ENCODE results near the gene VPS37B.
"Not testable (repeated sequence)": the region's sequence is repeated elsewhere in the genome, so short reads cannot be mapped to it uniquely, and the experiment has no call there.

VPS37B gene

DNA sequence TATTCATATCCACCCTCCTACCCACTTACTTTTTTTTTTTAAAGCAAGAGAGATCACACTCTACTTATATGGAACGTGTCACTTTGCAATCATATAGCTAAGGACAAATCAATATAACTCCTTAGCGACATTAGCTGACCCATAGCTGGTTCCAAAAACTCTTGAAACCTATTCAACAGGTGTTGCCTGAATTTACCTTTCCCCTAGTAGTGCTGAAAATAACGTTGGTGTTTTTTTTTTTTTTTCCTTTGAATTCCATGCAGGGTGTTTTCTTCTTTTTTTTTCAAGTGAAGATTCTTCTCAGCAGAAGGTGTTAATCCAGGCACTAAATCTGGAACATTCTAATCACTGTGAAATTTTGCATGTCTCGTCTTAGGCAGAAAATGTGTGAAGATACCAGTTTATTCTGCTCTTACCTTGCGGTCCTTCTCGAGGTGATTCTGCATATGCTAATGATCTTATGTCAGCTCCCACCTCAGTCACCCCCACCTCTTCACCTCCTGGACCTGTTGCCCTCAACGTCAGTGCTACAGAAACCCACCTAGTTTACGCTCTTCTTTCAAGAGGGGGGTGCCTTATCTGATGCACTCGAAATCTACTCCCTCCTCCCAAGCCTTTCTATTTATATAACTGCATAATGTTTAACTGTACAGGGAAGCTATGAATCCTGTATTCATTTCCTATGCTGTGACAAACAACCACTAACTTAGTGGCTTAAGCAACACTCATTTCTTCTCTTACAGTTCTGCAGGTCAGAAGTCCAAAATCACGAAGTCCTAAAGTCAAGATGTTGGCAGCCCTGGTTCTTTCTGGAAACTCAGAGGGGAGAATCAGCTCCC is 7.1 kb upstream of the VPS37B start:
- no peak overlapping the region for H3K27ac ChIP-seq (ENCODE audit: low read length)
- no peak overlapping the region for H3K9ac ChIP-seq (ENCODE audit: low read length)
- no peaks in the 10 kb centered on the region for H3K36me3 ChIP-seq (ENCODE audit: control insufficient read depth, low read depth, low read length)

GRCh38 chr12:122899887-122900286 is 4.0 kb upstream of the VPS37B start:
- Histone ChIP-seq H3K9me3 (ENCODE audit: control insufficient read depth, low read depth, low read length) (no peaks in the 10 kb centered on the region), H3K36me3 (ENCODE audit: control insufficient read depth, low read depth, low read length) (no peaks in the 10 kb centered on the region), H3K4me1 (ENCODE audit: control insufficient read depth, low read depth, low read length) (peaks cover 5% of the 10 kb centered on the region), H3K4me3 (ENCODE audit: low read length) (no peak overlapping the region), H3K27me3 (ENCODE audit: control insufficient read depth, insufficient read depth, low read length) (peaks cover 26% of the 10 kb centered on the region), H3K9ac (ENCODE audit: low read length) (no peak overlapping the region), H3K27ac (ENCODE audit: low read length) (no peak overlapping the region)

More for the DNA sequence above, 7.1 kb upstream of the VPS37B start:
- peaks cover 5% of the 10 kb centered on the region for H3K4me1 ChIP-seq (ENCODE audit: control insufficient read depth, low read depth, low read length)
- H3K27me3 ChIP-seq (ENCODE audit: control insufficient read depth, insufficient read depth, low read length): no peaks in the 10 kb centered on the region
- H3K4me3 ChIP-seq (ENCODE audit: low read length): no peak overlapping the region
- H3K9me3 ChIP-seq (ENCODE audit: control insufficient read depth, low read depth, low read length): no peaks in the 10 kb centered on the region

DNA sequence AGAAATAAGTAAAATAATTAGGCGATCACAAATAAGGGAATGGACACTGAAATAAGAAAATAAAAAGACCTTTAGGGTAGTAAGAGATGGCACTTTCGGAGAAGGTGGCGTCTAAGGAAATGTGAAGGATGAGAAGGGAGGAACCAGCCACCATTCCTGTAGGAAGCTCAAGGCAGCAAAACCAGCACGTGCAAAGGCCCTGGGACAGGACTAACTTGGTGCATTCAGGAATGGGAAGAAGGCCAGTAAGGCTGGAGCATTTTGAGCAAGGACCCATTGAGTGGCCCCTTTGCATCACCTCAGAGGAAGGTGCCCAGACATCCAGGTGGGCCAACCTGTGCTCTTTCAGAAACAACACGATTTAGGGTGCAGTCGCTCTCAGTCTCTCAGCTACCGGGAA is 738 bp upstream of the VPS37B start:
- H3K27me3 ChIP-seq (ENCODE audit: control insufficient read depth, insufficient read depth, low read length): peaks cover 40% of the 10 kb centered on the region
- no peaks in the 10 kb centered on the region for H3K36me3 ChIP-seq (ENCODE audit: control insufficient read depth, low read depth, low read length)
- H3K4me3 ChIP-seq (ENCODE audit: low read length): no peak overlapping the region
- H3K27ac ChIP-seq (ENCODE audit: low read length): no peak overlapping the region
- H3K4me1 ChIP-seq (ENCODE audit: control insufficient read depth, low read depth, low read length): peaks cover 9% of the 10 kb centered on the region
- H3K9me3 ChIP-seq (ENCODE audit: control insufficient read depth, low read depth, low read length): no peaks in the 10 kb centered on the region
- H3K9ac ChIP-seq (ENCODE audit: low read length): no peak overlapping the region

DNA sequence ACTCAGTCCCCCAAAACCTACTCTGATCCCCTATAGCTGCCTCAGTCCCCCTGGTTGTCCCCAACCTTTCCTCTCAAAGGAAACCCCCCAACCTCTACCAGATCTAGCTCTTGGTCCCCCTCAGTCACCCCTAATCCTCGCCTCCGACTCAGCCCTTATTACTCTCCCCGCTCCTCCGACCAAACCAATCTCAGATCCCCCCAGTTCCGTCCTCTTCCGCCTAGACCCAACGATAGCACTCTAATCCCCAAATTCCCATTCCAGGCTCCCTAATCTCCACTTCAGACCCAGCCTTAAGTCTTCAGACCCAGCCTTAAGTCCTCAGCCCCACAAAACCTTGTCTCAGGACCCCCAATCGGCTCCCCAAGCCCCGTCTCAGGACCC is 612 bp downstream of the VPS37B start:
- Histone ChIP-seq H3K4me3 (ENCODE audit: low read length) (peak overlapping the region; percentile 72), H3K4me1 (ENCODE audit: control insufficient read depth, low read depth, low read length) (peaks cover 22% of the 10 kb centered on the region), H3K9me3 (ENCODE audit: control insufficient read depth, low read depth, low read length) (no peaks in the 10 kb centered on the region), H3K9ac (ENCODE audit: low read length) (peak overlapping the region; percentile 67), H3K27me3 (ENCODE audit: control insufficient read depth, insufficient read depth, low read length) (peaks cover 48% of the 10 kb centered on the region), H3K27ac (ENCODE audit: low read length) (no peak overlapping the region), H3K36me3 (ENCODE audit: control insufficient read depth, low read depth, low read length) (no peaks in the 10 kb centered on the region)

DNA sequence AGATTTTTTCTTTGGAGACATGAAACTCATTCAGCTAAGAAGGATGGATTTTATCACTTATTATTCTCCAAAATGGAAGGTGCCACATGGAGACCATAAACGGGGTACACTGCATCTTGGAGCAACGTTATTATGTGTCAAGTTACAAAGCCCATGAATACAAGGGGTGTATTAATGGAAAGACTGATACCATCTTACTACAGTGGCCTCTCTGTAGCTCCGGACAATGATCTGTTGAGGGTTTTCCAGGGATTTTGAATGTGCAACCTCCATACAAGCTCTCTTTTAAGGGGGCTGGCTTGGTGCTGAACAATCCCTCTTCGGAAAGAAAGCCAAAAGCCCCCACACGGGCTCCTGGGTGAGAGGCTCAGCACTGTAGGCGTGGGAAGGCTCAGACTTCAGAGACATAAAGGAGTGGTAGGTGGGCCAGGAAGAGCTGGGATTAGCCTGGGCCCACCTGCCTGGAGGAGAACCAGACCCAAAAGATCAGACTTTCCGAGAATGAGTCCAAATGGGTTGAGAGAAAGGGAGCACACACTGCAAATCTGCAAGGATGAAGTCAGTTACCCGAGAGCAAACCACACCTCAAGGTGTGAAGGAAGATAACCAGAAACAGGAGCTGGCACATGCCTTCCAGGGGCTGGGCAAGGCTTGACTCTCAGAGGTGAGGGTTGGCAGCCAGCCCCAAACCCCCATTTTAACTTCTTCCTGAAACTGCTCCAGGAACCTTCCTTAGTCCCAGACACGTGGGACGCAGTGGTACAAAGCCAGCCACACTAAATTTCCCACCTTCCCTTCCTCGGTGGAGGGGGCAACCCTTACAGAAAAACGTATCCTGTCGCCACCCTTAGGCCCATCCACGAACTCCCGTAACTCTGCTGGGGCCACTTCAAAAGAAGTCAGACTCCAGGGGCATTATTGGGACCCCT is 1.5 kb downstream of the VPS37B start:
- Histone ChIP-seq H3K9me3 (ENCODE audit: control insufficient read depth, low read depth, low read length) (no peaks in the 10 kb centered on the region), H3K9ac (ENCODE audit: low read length) (no peak overlapping the region), H3K4me1 (ENCODE audit: control insufficient read depth, low read depth, low read length) (peaks cover 22% of the 10 kb centered on the region), H3K27ac (ENCODE audit: low read length) (no peak overlapping the region), H3K27me3 (ENCODE audit: control insufficient read depth, insufficient read depth, low read length) (peaks cover 48% of the 10 kb centered on the region), H3K4me3 (ENCODE audit: low read length) (peak overlapping the region; percentile 72), H3K36me3 (ENCODE audit: control insufficient read depth, low read depth, low read length) (no peaks in the 10 kb centered on the region)

GRCh38 chr12:122893208-122894153 is 2.4 kb downstream of the VPS37B start:
- H3K27me3 ChIP-seq (ENCODE audit: control insufficient read depth, insufficient read depth, low read length): peaks cover 53% of the 10 kb centered on the region
- H3K36me3 ChIP-seq (ENCODE audit: control insufficient read depth, low read depth, low read length): no peaks in the 10 kb centered on the region
- H3K9ac ChIP-seq (ENCODE audit: low read length): no peak overlapping the region
- H3K4me1 ChIP-seq (ENCODE audit: control insufficient read depth, low read depth, low read length): peaks cover 24% of the 10 kb centered on the region
- no peak overlapping the region for H3K27ac ChIP-seq (ENCODE audit: low read length)
- no peaks in the 10 kb centered on the region for H3K9me3 ChIP-seq (ENCODE audit: control insufficient read depth, low read depth, low read length)
- no peak overlapping the region for H3K4me3 ChIP-seq (ENCODE audit: low read length)

DNA sequence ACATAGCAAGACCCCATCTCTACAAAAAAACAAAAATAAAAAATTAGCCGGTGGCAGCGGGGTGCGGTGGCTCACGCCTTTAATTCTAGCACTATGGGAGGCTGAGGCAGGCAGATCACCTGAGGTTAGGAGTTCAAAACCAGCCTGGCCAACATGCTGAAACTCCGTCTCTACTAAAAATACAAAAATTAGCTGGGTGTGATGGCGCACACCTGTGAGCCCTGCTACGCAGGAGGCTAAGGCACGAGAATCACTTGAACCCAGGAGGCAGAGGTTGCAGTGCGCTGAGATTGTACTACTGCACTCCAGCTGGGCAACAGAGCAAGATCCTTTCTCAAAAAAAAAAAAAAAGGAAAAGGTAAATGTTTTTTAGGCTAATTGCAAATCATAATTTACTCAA is 3.2 kb downstream of the VPS37B start:
- H3K9ac ChIP-seq (ENCODE audit: low read length); H3K27ac ChIP-seq (ENCODE audit: low read length); H3K9me3 ChIP-seq (ENCODE audit: control insufficient read depth, low read depth, low read length); H3K36me3 ChIP-seq (ENCODE audit: control insufficient read depth, low read depth, low read length): not testable (repeated sequence)
- Histone ChIP-seq H3K27me3 (ENCODE audit: control insufficient read depth, insufficient read depth, low read length) (peaks cover 60% of the 10 kb centered on the region), H3K4me1 (ENCODE audit: control insufficient read depth, low read depth, low read length) (peaks cover 28% of the 10 kb centered on the region), H3K4me3 (ENCODE audit: low read length) (peak overlapping the region; percentile 34)

DNA sequence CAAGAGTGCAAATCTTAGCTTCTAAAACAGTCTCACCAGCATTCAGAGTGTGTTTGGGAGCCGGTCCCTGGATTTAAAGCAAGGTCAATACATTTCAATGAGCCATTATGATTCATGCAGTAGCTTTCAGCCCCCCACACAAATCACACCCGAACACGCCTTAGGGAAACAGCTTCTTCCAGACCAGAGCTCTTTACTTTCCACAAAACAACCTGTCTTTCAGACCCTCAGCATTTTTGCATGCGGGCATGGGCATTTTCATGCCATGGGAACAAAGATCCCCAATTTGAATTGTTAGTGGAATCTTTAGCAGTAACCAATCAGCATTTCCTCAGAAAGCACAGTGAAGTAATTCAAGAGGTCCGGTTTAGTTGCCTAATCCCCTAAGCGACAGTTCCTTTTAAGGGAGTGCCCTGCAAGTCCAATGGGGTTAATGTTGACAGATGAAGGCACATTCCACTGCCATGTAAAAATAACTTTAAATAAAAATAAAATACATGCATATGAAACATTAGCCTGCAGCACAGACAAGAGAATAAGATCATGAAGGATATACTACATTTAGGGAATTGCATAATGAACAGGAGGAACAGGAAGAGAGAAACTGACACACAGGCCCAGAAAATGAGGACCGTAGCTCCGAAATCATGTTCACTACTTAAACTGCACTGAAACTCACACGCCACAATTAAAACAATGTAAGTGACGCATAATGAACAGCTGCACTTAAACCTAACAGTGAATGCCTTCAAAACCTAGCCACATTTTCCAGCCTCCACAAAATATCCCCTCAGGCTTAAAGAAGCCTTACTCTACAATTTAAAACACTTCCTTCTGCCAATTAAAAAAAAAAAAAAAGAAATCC is 4.0 kb downstream of the VPS37B start:
- no peak overlapping the region for H3K27ac ChIP-seq (ENCODE audit: low read length)
- H3K36me3 ChIP-seq (ENCODE audit: control insufficient read depth, low read depth, low read length): no peaks in the 10 kb centered on the region
- peak overlapping the region; percentile 34 for H3K4me3 ChIP-seq (ENCODE audit: low read length)
- no peaks in the 10 kb centered on the region for H3K9me3 ChIP-seq (ENCODE audit: control insufficient read depth, low read depth, low read length)
- peak overlapping the region; percentile 18 for H3K9ac ChIP-seq (ENCODE audit: low read length)
- peaks cover 62% of the 10 kb centered on the region for H3K27me3 ChIP-seq (ENCODE audit: control insufficient read depth, insufficient read depth, low read length)
- H3K4me1 ChIP-seq (ENCODE audit: control insufficient read depth, low read depth, low read length): peaks cover 28% of the 10 kb centered on the region

DNA sequence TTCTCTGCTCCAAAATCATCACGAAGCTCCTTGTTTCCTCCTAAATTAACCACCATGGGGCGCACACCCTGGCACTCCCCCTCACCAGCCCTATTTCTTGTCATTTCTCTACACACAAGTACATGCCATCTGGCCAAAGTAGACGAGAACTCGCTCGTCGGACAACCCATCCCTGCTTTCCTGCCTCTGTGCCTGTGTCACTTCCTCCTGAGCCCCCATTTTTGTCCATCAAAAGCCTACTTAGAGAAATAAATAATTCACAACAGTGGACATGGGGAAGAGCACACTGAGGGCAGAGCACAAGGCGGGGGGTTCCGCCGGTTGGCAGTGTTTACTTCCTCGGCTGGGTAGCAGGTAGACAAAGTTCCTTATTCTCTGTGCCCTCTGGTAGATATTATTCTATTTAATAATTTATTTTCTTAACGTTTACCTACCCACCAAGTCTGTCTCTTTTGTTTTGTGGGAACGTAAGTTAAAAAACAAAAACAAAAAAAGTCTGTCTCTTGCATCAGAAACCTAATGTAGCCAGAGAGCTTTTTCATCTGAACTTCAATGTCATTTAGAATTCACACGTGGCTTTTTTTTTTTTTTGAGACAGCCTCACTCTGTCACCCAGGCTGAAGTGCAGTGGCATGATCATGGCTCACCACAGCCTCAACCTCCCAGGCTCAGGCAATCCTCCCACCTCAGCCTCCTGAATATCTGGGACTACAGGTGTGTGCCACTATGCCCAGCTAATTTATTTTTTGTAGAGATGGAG is 6.0 kb downstream of the VPS37B start:
- peaks cover 49% of the 10 kb centered on the region for H3K27me3 ChIP-seq (ENCODE audit: control insufficient read depth, insufficient read depth, low read length)
- no peak overlapping the region for H3K9ac ChIP-seq (ENCODE audit: low read length)
- H3K4me3 ChIP-seq (ENCODE audit: low read length): no peak overlapping the region
- H3K27ac ChIP-seq (ENCODE audit: low read length): no peak overlapping the region
- no peaks in the 10 kb centered on the region for H3K9me3 ChIP-seq (ENCODE audit: control insufficient read depth, low read depth, low read length)
- H3K4me1 ChIP-seq (ENCODE audit: control insufficient read depth, low read depth, low read length): peaks cover 28% of the 10 kb centered on the region
- H3K36me3 ChIP-seq (ENCODE audit: control insufficient read depth, low read depth, low read length): no peaks in the 10 kb centered on the region

GRCh38 chr12:122888232-122888752 is 7.6 kb downstream of the VPS37B start:
- Histone ChIP-seq H3K9ac (ENCODE audit: low read length) (no peak overlapping the region), H3K36me3 (ENCODE audit: control insufficient read depth, low read depth, low read length) (no peaks in the 10 kb centered on the region), H3K27ac (ENCODE audit: low read length) (no peak overlapping the region), H3K4me1 (ENCODE audit: control insufficient read depth, low read depth, low read length) (peaks cover 28% of the 10 kb centered on the region), H3K27me3 (ENCODE audit: control insufficient read depth, insufficient read depth, low read length) (peaks cover 36% of the 10 kb centered on the region), H3K9me3 (ENCODE audit: control insufficient read depth, low read depth, low read length) (no peaks in the 10 kb centered on the region), H3K4me3 (ENCODE audit: low read length) (no peak overlapping the region)

Data from iPS-18a (cell line).